OCI-LY7 (cell line): ENCODE results near the gene DPP8. TPM values are rescaled to one million over a fixed set of nuclear protein-coding genes. Genes with fewer than 3 reads are reported as not detected.

ENCODE experiments used
- BruUV-seq: library from RNA; stranded (reverse); fragments of 400-500 nt; replicated peaks from 2 replicates; lab custom pipeline; 2021; lab: Mats Ljungman, UMichigan
- CTCF ChIA-PET: fragments of 300-600 bp; sonication (Branson Sonifier 250); formaldehyde crosslinking; loops from one replicate; lab custom pipeline; 2022; ENCODE audit warnings: antibody characterized with exemption; ENCODE audit not compliant: unreplicated experiment; lab: Charles Lee
- POLR2A ChIA-PET: fragments of 300-600 bp; sonication (Branson Sonifier 250); formaldehyde crosslinking; loops from one replicate; lab custom pipeline; 2022; ENCODE audit warnings: antibody characterized with exemption; lab: Charles Lee
- DNase-seq: peaks from one replicate; pipeline ENCODE4 v3.0.0-alpha.2; 2015; ENCODE audit warnings: low spot score
- H2AFZ ChIP-seq: fragments of 200-600 bp; sonication (generic), shearing (Covaris generic); 2 replicates; pipeline ENCODE4 v1.6.1; 2014; ENCODE audit warnings: mild to moderate bottlenecking, antibody characterized with exemption, low read length, moderate library complexity
- H3K27ac ChIP-seq: fragments of 200-600 bp; sonication (generic); 2 replicates; pipeline ENCODE4 v1.5.1; 2014; ENCODE audit warnings: mixed run types, low read depth, mild to moderate bottlenecking, moderate library complexity, low read length, inconsistent platforms; ENCODE audit not compliant: poor library complexity, severe bottlenecking
- H3K36me3 ChIP-seq: fragments of 200-600 bp; sonication (generic); 2 replicates; pipeline ENCODE4 v1.6.1; 2014; ENCODE audit warnings: mild to moderate bottlenecking, antibody characterized with exemption, low read length, moderate library complexity, mixed read lengths; ENCODE audit not compliant: insufficient read depth
- H3K4me1 ChIP-seq: fragments of 200-600 bp; sonication (generic); 2 replicates; pipeline ENCODE4 v1.5.1; 2014; ENCODE audit warnings: mild to moderate bottlenecking, low read length; ENCODE audit not compliant: insufficient read depth, poor library complexity, severe bottlenecking
- H3K4me2 ChIP-seq: fragments of 200-600 bp; sonication (generic); 2 replicates; pipeline ENCODE4 v1.6.1; 2014; ENCODE audit warnings: mild to moderate bottlenecking, low read length
- H3K4me3 ChIP-seq: fragments of 200-600 bp; sonication (generic); 2 replicates; pipeline ENCODE4 v1.5.1; 2014; ENCODE audit warnings: mild to moderate bottlenecking, low read depth, low read length; ENCODE audit not compliant: poor library complexity, severe bottlenecking
- H3K79me2 ChIP-seq: fragments of 200-600 bp; sonication (generic); 2 replicates; pipeline ENCODE4 v1.6.1; 2016; ENCODE audit warnings: low read depth, mild to moderate bottlenecking, low read length, moderate library complexity, mixed read lengths; ENCODE audit not compliant: insufficient read depth
- H3K9me2 ChIP-seq: fragments of 200-600 bp; sonication (generic); 2 replicates; pipeline ENCODE4 v1.6.1; 2016; ENCODE audit warnings: mild to moderate bottlenecking, low read length, mixed read lengths; ENCODE audit not compliant: insufficient read depth
- H3K9me3 ChIP-seq: fragments of 200-600 bp; sonication (generic); 2 replicates; pipeline ENCODE4 v1.6.1; 2014; ENCODE audit warnings: mild to moderate bottlenecking, mixed run types, low read length, mixed read lengths
- H4K20me1 ChIP-seq: fragments of 200-600 bp; sonication (generic); 2 replicates; pipeline ENCODE4 v1.6.1; 2014; ENCODE audit warnings: mild to moderate bottlenecking, antibody characterized with exemption, low read length, moderate library complexity, mixed read lengths; ENCODE audit not compliant: insufficient read depth
- EZH2phosphoT487 ChIP-seq: fragments of 200-600 bp; sonication (generic); IDR thresholded peaks from 2 replicates; pipeline ENCODE4 v1.6.1; 2018; ENCODE audit warnings: low read depth, borderline replicate concordance, mild to moderate bottlenecking, mixed run types, antibody characterized with exemption, low read length, moderate library complexity, mixed read lengths
- intact Hi-C: fragments of 100-400 bp; cut with micrococcal nuclease; formaldehyde crosslinking; loops from one replicate; pipeline ENCODE4 v1.10.0; 2022; ENCODE audit not compliant: unreplicated experiment
- total RNA-seq, 2 experiments: library from RNA; depleted of rRNA in 1 of 2; stranded (reverse); fragments of >200 nt in 1 of 2; shearing (Covaris generic) in 1 of 2; gene quantifications; 2 replicates each; pipeline ENCODE4 v1.2.3, GENCODE V29; 2014 to 2022
- TF ChIP-seq, protein P1 (sequence below): fragments of 200-600 bp; sonication (generic); conservative IDR thresholded peaks from 2 replicates; pipeline ENCODE4 v1.5.1; 2014; ENCODE audit warnings: mild to moderate bottlenecking, antibody characterized with exemption, low read length, moderate library complexity, mixed read lengths

DPP8 gene
- total RNA-seq, 2 experiments from 2014 or later: 43.0 to 52.1 TPM

DNA sequence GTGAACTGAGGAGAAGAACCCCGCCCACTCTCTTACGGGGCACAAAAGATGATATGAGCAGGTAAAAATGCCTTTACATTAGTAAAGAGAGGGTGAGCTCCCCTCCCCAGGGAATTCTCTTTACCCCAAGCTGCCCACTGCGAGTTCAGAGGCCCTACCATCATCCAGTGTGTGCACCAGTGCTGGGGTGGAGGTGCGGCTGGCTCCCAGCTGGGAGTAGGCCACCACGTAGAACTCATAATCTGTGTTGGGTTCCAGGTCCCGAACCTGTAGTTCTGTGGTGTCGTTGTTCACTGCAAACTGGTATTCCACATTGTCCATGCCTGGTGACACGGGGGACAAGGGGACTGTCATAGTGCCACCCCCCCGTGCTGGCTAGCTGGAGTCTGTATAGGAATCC is 122.6 kb downstream of the DPP8 start:
- H3K36me3 ChIP-seq: no peaks in the 10 kb centered on the region
- H3K9me3 ChIP-seq: no peaks in the 10 kb centered on the region
- H4K20me1 ChIP-seq: no peaks in the 10 kb centered on the region
- CTCF ChIA-PET: no interaction called here
- no TSS peak for BruUV-seq
- H3K4me1 ChIP-seq: no peaks in the 10 kb centered on the region
- H2AFZ ChIP-seq: no peak overlapping the region
- no peak for DNase-seq
- no peak for TF ChIP-seq EZH2phosphoT487
- TF ChIP-seq, protein P1, sequence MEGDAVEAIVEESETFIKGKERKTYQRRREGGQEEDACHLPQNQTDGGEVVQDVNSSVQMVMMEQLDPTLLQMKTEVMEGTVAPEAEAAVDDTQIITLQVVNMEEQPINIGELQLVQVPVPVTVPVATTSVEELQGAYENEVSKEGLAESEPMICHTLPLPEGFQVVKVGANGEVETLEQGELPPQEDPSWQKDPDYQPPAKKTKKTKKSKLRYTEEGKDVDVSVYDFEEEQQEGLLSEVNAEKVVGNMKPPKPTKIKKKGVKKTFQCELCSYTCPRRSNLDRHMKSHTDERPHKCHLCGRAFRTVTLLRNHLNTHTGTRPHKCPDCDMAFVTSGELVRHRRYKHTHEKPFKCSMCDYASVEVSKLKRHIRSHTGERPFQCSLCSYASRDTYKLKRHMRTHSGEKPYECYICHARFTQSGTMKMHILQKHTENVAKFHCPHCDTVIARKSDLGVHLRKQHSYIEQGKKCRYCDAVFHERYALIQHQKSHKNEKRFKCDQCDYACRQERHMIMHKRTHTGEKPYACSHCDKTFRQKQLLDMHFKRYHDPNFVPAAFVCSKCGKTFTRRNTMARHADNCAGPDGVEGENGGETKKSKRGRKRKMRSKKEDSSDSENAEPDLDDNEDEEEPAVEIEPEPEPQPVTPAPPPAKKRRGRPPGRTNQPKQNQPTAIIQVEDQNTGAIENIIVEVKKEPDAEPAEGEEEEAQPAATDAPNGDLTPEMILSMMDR: no peak
- H3K9me2 ChIP-seq: no peaks in the 10 kb centered on the region
- no peak overlapping the region for H3K27ac ChIP-seq
- H3K4me3 ChIP-seq: no peak overlapping the region
- intact Hi-C loops: no loop called here
- H3K79me2 ChIP-seq: no peaks in the 10 kb centered on the region
- no peak overlapping the region for H3K4me2 ChIP-seq
- POLR2A ChIA-PET: no interaction called here

DNA sequence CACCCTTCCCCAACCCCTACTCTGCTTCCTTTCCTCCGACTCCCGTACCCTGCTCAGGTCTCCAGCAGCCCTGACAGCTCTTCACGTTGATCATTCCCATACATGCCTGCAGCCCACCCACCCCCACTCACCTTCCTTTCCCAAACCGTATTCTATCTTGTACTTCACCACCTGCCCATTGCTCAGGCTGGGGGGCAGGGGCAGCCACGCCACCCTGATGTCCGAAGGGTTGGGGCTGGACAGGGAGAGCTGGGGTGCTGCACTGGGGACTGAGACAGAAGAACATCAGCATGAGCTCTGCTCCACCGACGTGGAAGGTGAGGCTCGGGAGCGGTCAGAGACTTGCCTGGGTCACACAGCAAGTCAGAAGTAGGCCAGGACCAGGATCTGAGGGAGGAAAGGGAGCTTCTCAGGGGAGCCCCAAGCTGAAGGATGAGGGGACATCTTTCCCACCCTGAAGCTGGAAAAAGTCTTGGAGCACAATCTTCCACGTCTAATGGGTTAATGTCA is 123.2 kb downstream of the DPP8 start:
- Histone ChIP-seq H3K4me3 (no peak overlapping the region), H3K9me2 (no peaks in the 10 kb centered on the region), H3K79me2 (no peaks in the 10 kb centered on the region), H3K27ac (no peak overlapping the region), H2AFZ (no peak overlapping the region), H3K4me1 (no peaks in the 10 kb centered on the region), H3K36me3 (no peaks in the 10 kb centered on the region), H3K4me2 (no peak overlapping the region), H3K9me3 (no peaks in the 10 kb centered on the region), H4K20me1 (no peaks in the 10 kb centered on the region)
- TF ChIP-seq EZH2phosphoT487: no peak
- TF ChIP-seq, protein P1: no peak
- CTCF ChIA-PET: no interaction called here
- intact Hi-C loops: no loop called here
- no peak for DNase-seq
- no TSS peak for BruUV-seq
- POLR2A ChIA-PET: no interaction called here

DNA sequence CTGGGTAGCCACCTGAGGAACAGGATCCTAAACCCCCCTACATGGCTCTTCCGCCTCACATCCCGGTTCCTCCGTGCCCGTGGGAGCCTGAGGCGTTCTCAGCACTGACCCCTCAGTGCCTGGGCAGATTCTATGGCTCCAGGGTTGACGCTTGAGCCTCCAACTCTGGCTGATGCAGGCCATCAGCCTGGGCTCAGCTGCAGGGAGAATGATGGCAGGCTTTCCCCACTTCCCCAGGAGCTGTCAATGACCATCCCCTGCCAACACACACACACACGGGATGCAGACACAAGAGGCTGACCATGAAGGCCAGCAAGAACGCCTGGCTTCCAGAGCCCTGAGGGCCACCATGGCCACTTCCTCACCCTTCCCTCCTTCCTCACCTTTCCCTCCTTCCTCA is 123.9 kb downstream of the DPP8 start:
- Histone ChIP-seq H3K4me2 (no peak overlapping the region), H3K9me2 (no peaks in the 10 kb centered on the region), H3K36me3 (no peaks in the 10 kb centered on the region), H2AFZ (no peak overlapping the region), H4K20me1 (no peaks in the 10 kb centered on the region), H3K4me1 (no peaks in the 10 kb centered on the region), H3K79me2 (no peaks in the 10 kb centered on the region), H3K9me3 (no peaks in the 10 kb centered on the region), H3K27ac (no peak overlapping the region), H3K4me3 (no peak overlapping the region)
- TF ChIP-seq EZH2phosphoT487: no peak
- TF ChIP-seq, protein P1: no peak
- intact Hi-C loops: no loop called here
- no peak for DNase-seq
- CTCF ChIA-PET: no interaction called here
- POLR2A ChIA-PET: no interaction called here
- no TSS peak for BruUV-seq
